ENCODE results near the gene SLC7A8. TPM values are rescaled to one million over a fixed set of nuclear protein-coding genes. Genes with fewer than 3 reads are reported as not detected.

SLC7A8 gene
- total and polyA plus RNA-seq, 8 donors: 1.2 to 102 (median 32.0) TPM

DNA sequence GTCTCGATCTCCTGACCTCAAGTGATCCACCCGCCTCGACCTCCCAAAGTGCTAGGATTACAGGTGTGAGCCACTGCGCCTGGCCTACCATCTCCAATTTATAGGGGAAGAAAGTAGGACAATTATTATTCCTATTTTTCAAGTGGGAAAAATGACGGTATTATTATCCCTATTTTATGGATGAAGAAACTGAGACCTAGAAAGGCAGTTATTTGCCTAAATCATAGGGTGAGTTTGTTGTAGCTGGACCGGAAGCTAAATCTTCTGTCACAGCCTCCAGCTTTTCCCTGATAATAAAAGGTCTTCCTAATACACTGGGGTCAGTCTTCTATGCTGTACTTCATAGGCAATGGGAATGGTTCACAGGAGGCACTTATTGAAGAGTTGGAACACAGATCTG, 13.8 kb downstream of the SLC7A8 start:
- H3K4me3 ChIP-seq: no peak overlapping the region
- no peaks in the 10 kb centered on the region for H3K9me3 ChIP-seq
- DNase-seq: no peak
- 93 to 95% (median 94%) methylated on average over 6 of the region's 6 CpGs for WGBS, 5 donors
- H3K4me1 ChIP-seq: peaks cover 13 to 63% (median 38%) of the 10 kb centered on the region in 4 donors
- H3K36me3 ChIP-seq: peaks cover 0 to 24% (median 14%) of the 10 kb centered on the region in 4 donors
- no peaks in the 10 kb centered on the region for H3K27me3 ChIP-seq
- TF ChIP-seq POLR2A (IDR thresholded peaks at IDR 0.05) (no peak), POLR2AphosphoS5 (IDR thresholded peaks at IDR 0.05) (no peak), EP300 (IDR thresholded peaks at IDR 0.05) (no peak), CTCF (IDR thresholded peaks at IDR 0.05) (no peak)
- intact Hi-C loops (cut with DNase I; ENCODE audit: low total_unique reads): no loop called here
- no peak overlapping the region for H3K27ac ChIP-seq

DNA sequence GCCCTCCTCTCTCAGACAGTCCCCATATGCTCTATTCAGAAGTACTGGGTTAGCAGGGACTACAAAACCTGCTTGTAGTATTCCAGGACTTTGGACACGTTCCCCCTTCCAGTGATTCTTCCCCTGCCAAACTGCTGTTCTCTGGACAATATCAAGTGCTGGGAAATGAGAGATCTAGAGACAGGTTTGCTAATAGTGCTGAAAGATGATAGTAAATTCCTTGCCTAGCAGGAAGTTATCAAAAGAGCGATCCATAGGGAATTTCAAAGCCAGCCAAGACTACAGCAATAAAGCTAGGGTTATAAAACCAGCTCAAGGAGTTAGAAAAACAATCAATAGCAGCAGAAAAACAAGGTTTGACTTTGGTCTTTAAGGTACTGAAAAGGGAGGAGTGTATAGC, 15.2 kb downstream of the SLC7A8 start:
- no peak overlapping the region for H3K4me3 ChIP-seq
- peaks cover 8 to 60% (median 33%) of the 10 kb centered on the region in 4 donors for H3K4me1 ChIP-seq
- peak in 1 of 2 donors; percentile 77 for DNase-seq
- no peak for TF ChIP-seq CTCF (IDR thresholded peaks at IDR 0.05)
- TF ChIP-seq POLR2AphosphoS5 (IDR thresholded peaks at IDR 0.05): peak in 2 of 3 donors; percentile 35 to 64
- TF ChIP-seq POLR2A (IDR thresholded peaks at IDR 0.05): no peak
- H3K27me3 ChIP-seq: no peaks in the 10 kb centered on the region
- 51 to 62% (median 51%) methylated on average over 2 of the region's 2 CpGs for WGBS, 5 donors
- peak overlapping the region in 3 of 5 donors; percentile 3 to 69 (median 47) for H3K27ac ChIP-seq
- intact Hi-C loops (cut with DNase I; ENCODE audit: low total_unique reads): no loop called here
- H3K9me3 ChIP-seq: no peaks in the 10 kb centered on the region
- H3K36me3 ChIP-seq: peaks cover 0 to 30% (median 19%) of the 10 kb centered on the region in 4 donors

- TF ChIP-seq CTCF (IDR thresholded peaks at IDR 0.05) (no peak), POLR2AphosphoS5 (IDR thresholded peaks at IDR 0.05) (no peak), EP300 (IDR thresholded peaks at IDR 0.05) (no peak)
- no peak for DNase-seq
- Histone ChIP-seq H3K4me3 (no peak overlapping the region), H3K27ac (peak overlapping the region in 3 of 5 donors; percentile 17 to 69 (median 47)), H3K4me1 (peaks cover 8 to 65% (median 33%) of the 10 kb centered on the region in 4 donors), H3K9me3 (no peaks in the 10 kb centered on the region), H3K36me3 (peaks cover 0 to 30% (median 22%) of the 10 kb centered on the region in 4 donors), H3K27me3 (no peaks in the 10 kb centered on the region)
- intact Hi-C loops (cut with DNase I; ENCODE audit: low total_unique reads): no loop called here
- WGBS, 5 donors: 66 to 90% (median 88%) methylated on average over 9 of the region's 9 CpGs
Observed at GRCh38 chr14:23167116-23167847, 16.2 kb downstream of the SLC7A8 start.

- Histone ChIP-seq H3K27ac (peak overlapping the region; percentile 67 to 77 (median 73)), H3K9me3 (no peaks in the 10 kb centered on the region), H3K27me3 (no peaks in the 10 kb centered on the region), H3K36me3 (peaks cover 0 to 32% (median 22%) of the 10 kb centered on the region in 4 donors), H3K4me3 (no peak overlapping the region), H3K4me1 (peaks cover 18 to 74% (median 38%) of the 10 kb centered on the region in 4 donors)
- intact Hi-C loops (cut with DNase I; ENCODE audit: low total_unique reads): no loop called here
- 93 to 100% (median 96%) methylated on average over 5 of the region's 5 CpGs for WGBS, 5 donors
- no peak for DNase-seq
- TF ChIP-seq CTCF (IDR thresholded peaks at IDR 0.05) (no peak), POLR2AphosphoS5 (IDR thresholded peaks at IDR 0.05) (no peak), EP300 (IDR thresholded peaks at IDR 0.05) (no peak), POLR2A (IDR thresholded peaks at IDR 0.05) (no peak)
Observed at GRCh38 chr14:23164949-23165348, 18.5 kb downstream of the SLC7A8 start.
